Esophagus muscularis mucosa (tissue), 4 donors: ENCODE data around the gene GABARAP. TPM values are rescaled to one million over a fixed set of nuclear protein-coding genes. Genes with fewer than 3 reads are reported as not detected.

Experiments used
- DNase-seq: peaks from one replicate; pipeline ENCODE4 v3.0.0-alpha.2; 2017; ENCODE audit errors: extremely low spot score
- H3K27ac ChIP-seq, 4 donors: fragments of 200-600 bp; sonication (generic); replicated peaks in 1 of 4; 1 replicate in 3 of 4; 2 replicates in 1 of 4; pipeline ENCODE4 v1.5.1; 2016 to 2019; ENCODE audit warnings: mild to moderate bottlenecking in 1 of 4
- H3K27me3 ChIP-seq, 4 donors: fragments of 200-600 bp; sonication (generic); one replicate each; pipeline versions ENCODE4 v1.5.1 to v1.6.0; 2016 to 2019
- H3K36me3 ChIP-seq, 4 donors: fragments of 200-600 bp; sonication (generic); one replicate each; pipeline ENCODE4 v1.5.1; 2016 to 2019
- H3K4me1 ChIP-seq, 4 donors: fragments of 200-600 bp; sonication (generic); one replicate each; pipeline ENCODE4 v1.5.1; 2016 to 2019
- H3K4me3 ChIP-seq, 4 donors: fragments of 200-600 bp; sonication (generic); 1 replicate in 2 of 4; 2 replicates in 2 of 4; pipeline ENCODE4 v1.5.1; 2016 to 2019; ENCODE audit warnings: mild to moderate bottlenecking in 4 of 4, moderate library complexity in 1 of 4
- H3K9me3 ChIP-seq, 4 donors: fragments of 200-600 bp; sonication (generic); 1 replicate in 3 of 4; 2 replicates in 1 of 4; pipeline ENCODE4 v1.5.1; 2016 to 2019
- EP300 ChIP-seq: sonication (generic); formaldehyde crosslinking; IDR thresholded peaks from one replicate; pipeline ENCODE4 v1.6.1; 2017; ENCODE audit warnings: antibody characterized with exemption
- POLR2A ChIP-seq: fragments of 450-650 bp; IDR thresholded peaks from one replicate; pipeline ENCODE4 v1.6.1; 2017; ENCODE audit warnings: antibody characterized with exemption, moderate library complexity, mild to moderate bottlenecking, low read depth
- POLR2AphosphoS5 ChIP-seq, 2 donors: sonication (generic); formaldehyde crosslinking; IDR thresholded peaks; one replicate each; pipeline ENCODE4 v1.6.1; 2017; ENCODE audit warnings: antibody characterized with exemption in 2 of 2
- WGBS: methylation state at CpG from one replicate; pipeline ENCODE4 v1.1.5; 2018; 5-methylcytosine and 5-hydroxymethylcytosine counted together
- intact Hi-C: fragments of 100-400 bp; cut with DNase I; formaldehyde crosslinking; loops from one replicate; pipeline ENCODE4 v1.15.1; 2023
- total RNA-seq, 4 donors: library from RNA; depleted of rRNA; stranded (reverse); fragments of >200 nt; gene quantifications; one replicate each; pipeline versions ENCODE4 v1.1.0 to v1.2.1, GENCODE V29; 2016
- TF ChIP-seq, protein P1 (sequence below), 3 experiments: fragments of 200-600 bp in 2 of 3; fragments of 450-650 bp in 1 of 3; sonication (generic) in 2 of 3; IDR thresholded peaks; one replicate each; pipeline ENCODE4 v1.5.1; 2017 to 2019; ENCODE audit warnings: antibody characterized with exemption in 3 of 3, mild to moderate bottlenecking in 2 of 3, moderate library complexity in 1 of 3

Gene GABARAP
- total RNA-seq, 4 donors from 2014 or later, result 360 to 524 (median 408) TPM

DNA sequence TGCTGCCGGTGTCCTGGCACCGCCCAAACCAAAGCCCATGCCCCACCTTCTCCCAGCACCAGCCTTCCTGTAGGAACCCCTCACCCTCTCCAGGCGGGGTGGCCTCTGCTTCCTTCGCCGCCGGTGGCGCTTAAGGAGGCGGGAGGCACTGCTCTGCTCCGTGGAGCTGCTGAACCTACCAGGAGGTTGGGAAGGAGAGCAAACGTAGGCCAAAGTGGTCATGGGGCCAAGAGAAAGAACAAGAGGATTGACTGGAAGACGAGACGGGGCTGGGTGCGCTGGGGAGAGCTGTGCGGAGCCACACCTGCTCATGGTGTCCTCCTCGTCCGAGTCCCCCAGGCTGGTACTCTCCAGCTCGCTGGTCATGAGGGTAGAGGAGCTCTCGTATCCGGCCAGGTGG is 12.7 kb downstream of the GABARAP start:
- 89% methylated on average over 17 of the region's 19 CpGs for WGBS
- H3K36me3 ChIP-seq, result peaks cover 23 to 64% (median 62%) of the 10 kb centered on the region in 4 donors
- no peak overlapping the region for H3K4me3 ChIP-seq
- TF ChIP-seq POLR2AphosphoS5 (IDR thresholded peaks at IDR 0.05) (no peak), EP300 (no peak), POLR2A (no peak)
- TF ChIP-seq, protein P1, sequence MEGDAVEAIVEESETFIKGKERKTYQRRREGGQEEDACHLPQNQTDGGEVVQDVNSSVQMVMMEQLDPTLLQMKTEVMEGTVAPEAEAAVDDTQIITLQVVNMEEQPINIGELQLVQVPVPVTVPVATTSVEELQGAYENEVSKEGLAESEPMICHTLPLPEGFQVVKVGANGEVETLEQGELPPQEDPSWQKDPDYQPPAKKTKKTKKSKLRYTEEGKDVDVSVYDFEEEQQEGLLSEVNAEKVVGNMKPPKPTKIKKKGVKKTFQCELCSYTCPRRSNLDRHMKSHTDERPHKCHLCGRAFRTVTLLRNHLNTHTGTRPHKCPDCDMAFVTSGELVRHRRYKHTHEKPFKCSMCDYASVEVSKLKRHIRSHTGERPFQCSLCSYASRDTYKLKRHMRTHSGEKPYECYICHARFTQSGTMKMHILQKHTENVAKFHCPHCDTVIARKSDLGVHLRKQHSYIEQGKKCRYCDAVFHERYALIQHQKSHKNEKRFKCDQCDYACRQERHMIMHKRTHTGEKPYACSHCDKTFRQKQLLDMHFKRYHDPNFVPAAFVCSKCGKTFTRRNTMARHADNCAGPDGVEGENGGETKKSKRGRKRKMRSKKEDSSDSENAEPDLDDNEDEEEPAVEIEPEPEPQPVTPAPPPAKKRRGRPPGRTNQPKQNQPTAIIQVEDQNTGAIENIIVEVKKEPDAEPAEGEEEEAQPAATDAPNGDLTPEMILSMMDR (IDR thresholded peaks at IDR 0.05), result no peak
- H3K27me3 ChIP-seq, result no peaks in the 10 kb centered on the region
- no peak overlapping the region for H3K27ac ChIP-seq
- no peak for DNase-seq
- H3K4me1 ChIP-seq, result peaks cover 12 to 48% (median 44%) of the 10 kb centered on the region in 4 donors
- intact Hi-C loops, result no loop called here
- H3K9me3 ChIP-seq, result no peaks in the 10 kb centered on the region

DNA sequence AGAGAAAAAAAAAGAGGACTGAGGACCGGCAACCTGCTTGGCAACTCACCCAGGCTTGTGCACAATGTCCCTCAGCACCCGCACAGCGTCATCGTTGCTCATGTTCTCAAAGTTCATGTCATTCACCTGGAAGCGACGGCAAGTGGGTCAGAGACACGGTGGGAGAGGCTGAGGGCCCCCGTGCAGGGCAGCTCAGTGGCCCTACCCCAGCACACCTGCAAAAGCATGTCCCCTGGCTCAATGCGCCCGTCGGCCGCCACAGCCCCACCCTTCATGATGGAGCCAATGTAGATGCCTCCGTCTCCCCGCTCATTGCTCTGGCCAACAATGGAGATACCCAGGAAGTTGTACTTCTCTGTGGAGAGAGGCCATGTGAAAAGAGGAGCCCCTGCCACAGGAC is 13.3 kb downstream of the GABARAP start:
- no peak for DNase-seq
- Histone ChIP-seq H3K27me3 (no peaks in the 10 kb centered on the region), H3K9me3 (no peaks in the 10 kb centered on the region), H3K36me3 (peaks cover 29 to 70% (median 67%) of the 10 kb centered on the region in 4 donors), H3K27ac (peak overlapping the region in 1 of 4 donors; percentile 34), H3K4me1 (peaks cover 14 to 52% (median 45%) of the 10 kb centered on the region in 4 donors), H3K4me3 (no peak overlapping the region)
- 90% methylated on average over 8 of the region's 14 CpGs for WGBS
- intact Hi-C loops, result no loop called here
- no peak for TF ChIP-seq POLR2AphosphoS5 (IDR thresholded peaks at IDR 0.05)
- no peak for TF ChIP-seq POLR2A
- TF ChIP-seq, protein P1 (IDR thresholded peaks at IDR 0.05), result no peak
- TF ChIP-seq EP300, result no peak

DNA sequence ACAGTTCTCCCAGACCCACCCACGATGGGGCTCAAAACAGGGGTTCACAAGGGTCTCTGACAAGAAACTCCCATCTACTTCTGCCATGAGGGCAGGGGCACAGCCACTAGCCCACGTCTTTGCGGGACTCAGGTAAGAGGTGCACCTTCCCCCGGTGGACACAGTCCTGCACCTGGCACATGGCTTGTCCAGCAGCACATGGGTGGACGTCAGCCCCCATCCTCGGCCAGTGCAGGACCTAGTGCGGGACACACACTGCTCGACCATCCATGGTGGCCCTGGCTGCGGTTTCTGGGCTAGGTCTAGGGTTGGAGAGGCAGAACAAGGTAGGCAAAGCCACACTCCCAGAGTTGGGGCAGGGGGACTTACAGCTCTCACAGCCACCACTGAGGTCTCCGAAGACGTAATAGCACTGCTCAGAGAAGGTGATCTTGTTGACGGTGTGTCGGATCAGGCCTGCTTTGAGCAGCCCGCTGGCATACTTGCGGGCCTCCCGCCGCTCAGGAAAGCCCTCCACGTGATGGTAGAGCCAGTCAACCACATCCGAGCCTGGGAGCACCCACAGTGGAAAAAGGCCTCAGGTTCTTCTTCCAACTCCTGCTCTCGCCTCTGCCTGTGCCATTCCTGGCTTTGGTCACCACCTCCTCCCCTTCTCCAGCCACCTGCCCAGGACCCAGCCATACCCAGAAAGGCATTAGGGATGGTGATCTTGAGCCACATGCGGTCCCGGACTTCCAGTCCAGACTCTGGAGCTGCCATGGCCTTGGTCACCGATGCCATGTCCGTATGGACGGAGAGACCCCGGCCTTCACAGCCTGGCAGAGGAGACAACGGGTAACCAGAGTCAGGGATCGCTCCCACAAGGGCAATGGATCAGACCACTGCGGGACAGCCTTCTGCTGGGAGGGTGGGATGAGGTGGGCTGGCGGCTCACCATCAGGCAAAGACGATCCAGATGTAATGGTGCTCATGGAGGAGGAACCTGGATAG is 15.2 kb downstream of the GABARAP start:
- H3K4me3 ChIP-seq, result no peak overlapping the region
- DNase-seq, result no peak
- peaks cover 45 to 89% (median 86%) of the 10 kb centered on the region in 4 donors for H3K36me3 ChIP-seq
- TF ChIP-seq, protein P1 (IDR thresholded peaks at IDR 0.05), result no peak
- no peak for TF ChIP-seq EP300
- TF ChIP-seq POLR2AphosphoS5 (IDR thresholded peaks at IDR 0.05), result no peak
- TF ChIP-seq POLR2A, result no peak
- no peaks in the 10 kb centered on the region for H3K9me3 ChIP-seq
- H3K27me3 ChIP-seq, result no peaks in the 10 kb centered on the region
- intact Hi-C loops, result no loop called here
- 86% methylated on average over 22 of the region's 31 CpGs for WGBS
- H3K4me1 ChIP-seq, result peaks cover 14 to 38% (median 33%) of the 10 kb centered on the region in 4 donors
- H3K27ac ChIP-seq, result peak overlapping the region in 3 of 4 donors; percentile 34 to 63 (median 35)

DNA sequence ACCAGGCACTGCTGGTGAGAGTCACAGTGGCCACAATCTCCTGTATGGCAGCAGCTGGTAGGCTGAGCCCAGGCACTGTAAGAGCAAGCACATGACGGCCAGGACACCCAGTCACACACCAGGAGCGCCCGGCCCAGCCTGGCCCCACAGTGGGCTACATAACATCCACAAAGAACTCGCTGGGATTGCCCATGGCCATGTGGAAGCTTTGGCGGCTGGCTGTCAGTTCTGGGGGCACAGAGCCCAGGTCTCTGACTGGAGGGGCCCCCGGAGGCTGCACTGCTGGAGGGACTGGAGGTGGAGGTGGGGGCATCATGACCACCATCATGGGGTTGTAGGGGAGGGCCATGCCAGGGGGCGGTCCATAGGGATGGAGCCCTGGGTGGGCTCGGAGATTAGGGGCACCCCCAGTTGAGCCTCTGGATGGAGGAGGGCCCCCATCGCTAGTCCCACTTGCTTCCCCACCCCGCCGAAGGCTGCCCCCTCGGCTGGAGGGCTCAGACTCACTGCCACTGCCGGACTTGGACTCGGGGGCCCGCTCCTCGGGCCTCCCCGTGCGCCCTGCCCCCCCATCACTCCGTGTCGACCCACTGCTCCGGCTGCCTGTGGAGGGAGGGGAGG is 16.4 kb downstream of the GABARAP start:
- peak overlapping the region; percentile 49 to 63 (median 56) for H3K27ac ChIP-seq

More for the DNA sequence above, 16.4 kb downstream of the GABARAP start:
- Histone ChIP-seq H3K4me3 (no peak overlapping the region), H3K27me3 (no peaks in the 10 kb centered on the region), H3K4me1 (peaks cover 26 to 38% (median 33%) of the 10 kb centered on the region in 4 donors), H3K36me3 (peaks cover 45 to 100% (median 96%) of the 10 kb centered on the region in 4 donors), H3K9me3 (no peaks in the 10 kb centered on the region)
- 64% methylated on average over 12 of the region's 21 CpGs for whole genome bisulfite sequencing
- DNase-seq, result no peak
- intact Hi-C loops, result no loop called here
- no peak for TF ChIP-seq POLR2AphosphoS5 (IDR thresholded peaks at IDR 0.05)
- TF ChIP-seq, protein P1 (IDR thresholded peaks at IDR 0.05), result no peak
